HEK293 (cell line): Measurements from ENCODE around the gene FAM110A.

Experiments
- CTCF ChIA-PET: fragments of 350-600 bp; formaldehyde crosslinking; extraction: SDS; loops from one replicate; lab custom pipeline; 2021; ENCODE audit warnings: antibody characterized with exemption; lab: Yijun Ruan, JAX
- POLR2A ChIA-PET: fragments of 300-600 bp; formaldehyde crosslinking; extraction: SDS; loops from one replicate; lab custom pipeline; 2020; ENCODE audit warnings: antibody characterized with exemption, inconsistent platforms; lab: Yijun Ruan, JAX
- H3K27ac ChIP-seq: fragments of 200-500 bp; sonication (Bioruptor generic); 2 replicates; pipeline ENCODE4 v1.5.1; 2014; ENCODE audit warnings: low read depth, low read length, control low read depth, inconsistent platforms; ENCODE audit errors: extremely low read depth
- H3K36me3 ChIP-seq, 2 experiments: fragments of 200-500 bp in 1 of 2; sonication (Bioruptor generic) in 1 of 2; 1 replicate in 1 of 2; 2 replicates in 1 of 2; pipeline ENCODE4 v1.5.1; 2014 to 2017; ENCODE audit warnings: inconsistent platforms in 2 of 2, low read length in 2 of 2; ENCODE audit not compliant: control insufficient read depth in 2 of 2, insufficient read depth in 1 of 2
- H3K4me1 ChIP-seq: fragments of 200-500 bp; sonication (Bioruptor generic); 2 replicates; pipeline ENCODE4 v1.5.1; 2014; ENCODE audit warnings: mild to moderate bottlenecking, low read length, inconsistent platforms; ENCODE audit not compliant: control insufficient read depth, insufficient read depth
- H3K4me3 ChIP-seq: 2 replicates; pipeline ENCODE4 v1.5.1; 2011; ENCODE audit warnings: low read depth, mild to moderate bottlenecking, control low read depth, low read length, moderate library complexity
- H3K9me3 ChIP-seq: fragments of 200-500 bp; sonication (Bioruptor generic); 2 replicates; pipeline ENCODE4 v1.5.1; 2014; ENCODE audit warnings: low read depth, low read length, inconsistent platforms; ENCODE audit not compliant: control insufficient read depth, insufficient read depth
- HOXD13 ChIP-seq: sonication (generic); formaldehyde crosslinking; IDR thresholded peaks from 2 replicates; pipeline ENCODE4 v1.8.0; 2022; ENCODE audit warnings: missing genetic modification reagents, borderline replicate concordance
- IKZF3 ChIP-seq: fragments of 450-650 bp; IDR thresholded peaks from 2 replicates; pipeline ENCODE4 v1.5.0; 2018; ENCODE audit warnings: missing biosample characterization, mild to moderate bottlenecking, missing genetic modification characterization, moderate library complexity
- OVOL3 ChIP-seq: fragments of 450-650 bp; formaldehyde crosslinking; IDR thresholded peaks from 2 replicates; pipeline ENCODE4 v1.5.1; 2016; ENCODE audit warnings: missing biosample characterization, missing genetic modification characterization
- SALL2 ChIP-seq: fragments of 450-650 bp; formaldehyde crosslinking; IDR thresholded peaks from 2 replicates; pipeline ENCODE4 v1.5.0; 2017; ENCODE audit warnings: missing biosample characterization, mild to moderate bottlenecking, missing genetic modification characterization, borderline replicate concordance
- YY2 ChIP-seq: fragments of 450-650 bp; formaldehyde crosslinking; IDR thresholded peaks from 2 replicates; pipeline ENCODE4 v1.5.1; 2016; ENCODE audit warnings: missing biosample characterization, missing genetic modification characterization
- ZBTB7A ChIP-seq: fragments of 450-650 bp; formaldehyde crosslinking; IDR thresholded peaks from 2 replicates; pipeline ENCODE4 v1.5.1; 2016; ENCODE audit warnings: low read depth, missing biosample characterization, missing genetic modification characterization
- ZNF138 ChIP-seq: fragments of 450-650 bp; formaldehyde crosslinking; IDR thresholded peaks from 2 replicates; pipeline ENCODE4 v1.5.1; 2016; ENCODE audit warnings: missing biosample characterization, missing genetic modification characterization, borderline replicate concordance
- ZNF175 ChIP-seq: fragments of 450-650 bp; formaldehyde crosslinking; IDR thresholded peaks from 2 replicates; pipeline ENCODE4 v1.5.1; 2016; ENCODE audit warnings: missing biosample characterization, missing genetic modification characterization
- ZNF2 ChIP-seq: fragments of 450-650 bp; formaldehyde crosslinking; IDR thresholded peaks from 2 replicates; pipeline ENCODE4 v1.5.1; 2016; ENCODE audit warnings: missing biosample characterization, missing genetic modification characterization
- ZNF202 ChIP-seq: fragments of 450-650 bp; formaldehyde crosslinking; IDR thresholded peaks from 2 replicates; pipeline ENCODE4 v1.5.1; 2016; ENCODE audit warnings: missing biosample characterization, missing genetic modification characterization, borderline replicate concordance
- ZNF530 ChIP-seq: fragments of 450-650 bp; formaldehyde crosslinking; IDR thresholded peaks from 2 replicates; pipeline ENCODE4 v1.5.1; 2016; ENCODE audit warnings: low read depth, missing biosample characterization, missing genetic modification characterization
- ZNF654 ChIP-seq: fragments of 450-650 bp; formaldehyde crosslinking; IDR thresholded peaks from 2 replicates; pipeline ENCODE4 v1.5.1; 2016; ENCODE audit warnings: low read depth, missing biosample characterization, missing genetic modification characterization
- ZNF664 ChIP-seq: fragments of 450-650 bp; formaldehyde crosslinking; IDR thresholded peaks from 2 replicates; pipeline ENCODE4 v1.5.1; 2016; ENCODE audit warnings: missing biosample characterization, missing genetic modification characterization
- ZNF677 ChIP-seq: fragments of 450-650 bp; IDR thresholded peaks from 2 replicates; pipeline ENCODE4 v1.5.0; 2018; ENCODE audit warnings: missing biosample characterization, mild to moderate bottlenecking, missing genetic modification characterization, moderate library complexity
- ZNF768 ChIP-seq: fragments of 450-650 bp; formaldehyde crosslinking; IDR thresholded peaks from 2 replicates; pipeline ENCODE4 v1.5.1; 2018; ENCODE audit warnings: missing biosample characterization, mild to moderate bottlenecking, missing genetic modification characterization
- ZSCAN30 ChIP-seq: fragments of 450-650 bp; IDR thresholded peaks from 2 replicates; pipeline ENCODE4 v1.5.1; 2018; ENCODE audit warnings: missing biosample characterization, mild to moderate bottlenecking, missing genetic modification characterization, moderate library complexity
- TF ChIP-seq, protein P1 (sequence below): fragments of 450-650 bp; formaldehyde crosslinking; IDR thresholded peaks from 2 replicates; pipeline ENCODE4 v1.5.1; 2016; ENCODE audit warnings: missing biosample characterization, missing genetic modification characterization
- TF ChIP-seq, protein P2 (sequence below): fragments of 450-650 bp; formaldehyde crosslinking; IDR thresholded peaks from 2 replicates; pipeline ENCODE4 v1.5.1; 2017; ENCODE audit warnings: missing biosample characterization, missing genetic modification characterization
- TF ChIP-seq, protein P3 (sequence below): fragments of 450-650 bp; IDR thresholded peaks from 2 replicates; pipeline ENCODE4 v1.5.1; 2018; ENCODE audit warnings: missing biosample characterization, missing genetic modification characterization
- TF ChIP-seq, protein P4 (sequence below): fragments of 450-650 bp; formaldehyde crosslinking; IDR thresholded peaks from 2 replicates; pipeline ENCODE4 v1.5.1; 2016; ENCODE audit warnings: missing biosample characterization, missing genetic modification characterization, borderline replicate concordance

The FAM110A gene

DNA sequence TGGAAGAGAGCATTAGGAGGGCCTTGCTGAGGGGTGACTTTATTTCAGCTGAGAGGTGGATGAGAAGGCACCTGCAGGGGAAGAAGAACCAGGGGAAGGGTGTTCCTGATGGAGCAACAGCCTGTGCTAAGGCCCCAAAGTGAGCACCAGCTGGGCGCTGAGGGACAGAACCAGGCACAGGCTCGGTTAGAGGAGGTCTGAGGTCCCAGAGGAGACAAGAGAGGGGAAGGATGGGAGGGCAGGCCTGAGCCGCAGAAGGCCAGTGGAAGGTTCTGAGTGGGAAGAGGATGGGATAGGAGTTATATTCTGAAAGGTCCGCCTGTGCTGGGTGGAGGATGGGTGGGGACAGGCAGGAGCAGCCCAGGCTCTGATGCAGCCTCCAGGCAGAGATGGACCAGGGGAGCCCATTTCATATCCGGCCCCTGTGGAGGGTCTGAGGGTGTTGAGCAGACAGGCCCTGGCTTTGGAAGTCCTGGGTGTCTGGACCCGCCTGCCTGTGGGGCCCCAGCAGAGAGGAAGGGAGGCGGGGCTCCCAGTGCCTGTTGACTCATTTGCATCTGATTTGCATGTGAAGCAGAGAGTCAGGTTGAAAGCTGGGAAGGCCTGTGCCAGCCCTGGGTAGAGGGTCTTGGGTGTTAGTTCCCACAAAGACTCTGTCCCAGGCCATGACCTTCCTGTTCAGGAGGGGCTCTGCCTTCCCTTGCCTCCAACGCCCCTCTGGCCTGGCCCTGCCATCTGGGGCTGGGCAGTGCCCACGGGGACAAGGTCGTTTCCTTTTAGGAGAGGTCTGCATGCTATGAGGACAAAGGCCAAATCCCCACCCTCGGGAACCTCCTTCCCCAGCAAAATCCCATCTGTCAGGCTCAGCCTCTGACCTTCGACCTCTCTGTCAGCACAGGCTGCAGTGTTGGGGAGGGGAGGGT lies 10.6 kb upstream of the FAM110A start (continued):
- no peak for TF ChIP-seq YY2 (tag by site-specific recombination)
- no peak for TF ChIP-seq ZSCAN30 (tag by site-specific recombination)
- TF ChIP-seq, protein P1, sequence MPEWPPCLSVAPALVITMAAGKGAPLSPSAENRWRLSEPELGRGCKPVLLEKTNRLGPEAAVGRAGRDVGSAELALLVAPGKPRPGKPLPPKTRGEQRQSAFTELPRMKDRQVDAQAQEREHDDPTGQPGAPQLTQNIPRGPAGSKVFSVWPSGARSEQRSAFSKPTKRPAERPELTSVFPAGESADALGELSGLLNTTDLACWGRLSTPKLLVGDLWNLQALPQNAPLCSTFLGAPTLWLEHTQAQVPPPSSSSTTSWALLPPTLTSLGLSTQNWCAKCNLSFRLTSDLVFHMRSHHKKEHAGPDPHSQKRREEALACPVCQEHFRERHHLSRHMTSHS (tag by site-specific recombination) = no peak
- TF ChIP-seq ZNF530 (tag by site-specific recombination) = no peak
- TF ChIP-seq ZNF664 (tag by site-specific recombination) = no peak
- TF ChIP-seq ZNF2 (tag by site-specific recombination) = no peak
- TF ChIP-seq ZNF677 (tag by site-specific recombination) = no peak

DNA sequence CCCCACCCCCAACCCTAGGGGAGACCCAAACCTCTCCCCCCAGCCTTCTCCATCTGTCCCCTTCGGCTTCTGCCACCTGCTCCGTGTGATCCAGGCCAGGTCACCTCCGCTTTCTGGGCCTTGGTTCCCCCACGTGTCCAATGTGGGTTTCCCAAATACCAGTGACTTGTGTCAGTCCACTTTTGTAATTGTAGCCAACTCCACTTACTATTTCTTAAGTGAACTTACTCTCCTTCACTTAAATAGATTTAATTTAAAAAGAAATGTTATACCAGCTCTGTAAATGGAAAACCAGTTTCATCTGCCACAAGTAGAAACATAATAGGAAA lies 10.0 kb upstream of the FAM110A start:
- POLR2A ChIA-PET = interaction anchor here (1.1 kb wide), 1 partner anchor 10 kb away, joined by 3 read pairs; the partner anchor contains the start of gene FAM110A
- H3K27ac ChIP-seq = no peak overlapping the region
- TF ChIP-seq ZNF202 = no peak
- no peak for TF ChIP-seq OVOL3
- TF ChIP-seq ZNF654 (tag by site-specific recombination) = no peak
- no peak for TF ChIP-seq SALL2 (tag by site-specific recombination)
- TF ChIP-seq, protein P2, sequence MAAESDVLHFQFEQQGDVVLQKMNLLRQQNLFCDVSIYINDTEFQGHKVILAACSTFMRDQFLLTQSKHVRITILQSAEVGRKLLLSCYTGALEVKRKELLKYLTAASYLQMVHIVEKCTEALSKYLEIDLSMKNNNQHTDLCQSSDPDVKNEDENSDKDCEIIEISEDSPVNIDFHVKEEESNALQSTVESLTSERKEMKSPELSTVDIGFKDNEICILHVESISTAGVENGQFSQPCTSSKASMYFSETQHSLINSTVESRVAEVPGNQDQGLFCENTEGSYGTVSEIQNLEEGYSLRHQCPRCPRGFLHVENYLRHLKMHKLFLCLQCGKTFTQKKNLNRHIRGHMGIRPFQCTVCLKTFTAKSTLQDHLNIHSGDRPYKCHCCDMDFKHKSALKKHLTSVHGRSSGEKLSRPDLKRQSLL = no peak
- TF ChIP-seq, protein P3, sequence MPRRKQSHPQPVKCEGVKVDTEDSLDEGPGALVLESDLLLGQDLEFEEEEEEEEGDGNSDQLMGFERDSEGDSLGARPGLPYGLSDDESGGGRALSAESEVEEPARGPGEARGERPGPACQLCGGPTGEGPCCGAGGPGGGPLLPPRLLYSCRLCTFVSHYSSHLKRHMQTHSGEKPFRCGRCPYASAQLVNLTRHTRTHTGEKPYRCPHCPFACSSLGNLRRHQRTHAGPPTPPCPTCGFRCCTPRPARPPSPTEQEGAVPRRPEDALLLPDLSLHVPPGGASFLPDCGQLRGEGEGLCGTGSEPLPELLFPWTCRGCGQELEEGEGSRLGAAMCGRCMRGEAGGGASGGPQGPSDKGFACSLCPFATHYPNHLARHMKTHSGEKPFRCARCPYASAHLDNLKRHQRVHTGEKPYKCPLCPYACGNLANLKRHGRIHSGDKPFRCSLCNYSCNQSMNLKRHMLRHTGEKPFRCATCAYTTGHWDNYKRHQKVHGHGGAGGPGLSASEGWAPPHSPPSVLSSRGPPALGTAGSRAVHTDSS (tag by site-specific recombination) = no peak
- no peak for TF ChIP-seq IKZF3
- no peak for TF ChIP-seq ZNF138 (tag by site-specific recombination)
- H3K9me3 ChIP-seq = no peaks in the 10 kb centered on the region
- CTCF ChIA-PET = interaction anchor here (0.7 kb wide), 1 partner anchor 133 kb away, joined by 4 read pairs; no protein-coding TSS in a partner anchor
- no peaks in the 10 kb centered on the region for H3K36me3 ChIP-seq
- H3K4me3 ChIP-seq = no peak overlapping the region
- no peaks in the 10 kb centered on the region for H3K4me1 ChIP-seq

DNA sequence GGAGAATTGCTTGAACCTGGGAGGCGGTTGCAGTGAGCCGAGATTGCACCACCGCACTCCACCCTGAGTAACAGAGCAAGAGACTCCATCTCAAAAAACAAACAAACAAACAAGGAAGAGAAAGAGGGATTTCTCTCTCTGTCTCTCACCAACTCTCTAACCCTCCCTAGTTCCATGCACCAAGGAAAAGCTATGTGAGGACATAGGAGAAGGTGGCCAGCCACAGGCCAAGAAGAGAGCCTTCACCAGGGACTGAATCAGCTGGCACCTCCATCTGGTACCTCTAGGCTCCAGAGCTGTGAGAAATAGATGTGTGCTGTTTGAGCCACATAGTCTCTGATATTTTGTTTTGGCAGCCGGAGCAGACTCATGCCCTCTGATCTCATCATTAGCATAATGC lies 9.0 kb upstream of the FAM110A start:
- TF ChIP-seq HOXD13 (CRISPR knock-in tag) = no peak
- no peak for TF ChIP-seq ZNF768 (tag by site-specific recombination)
- TF ChIP-seq, protein P4, sequence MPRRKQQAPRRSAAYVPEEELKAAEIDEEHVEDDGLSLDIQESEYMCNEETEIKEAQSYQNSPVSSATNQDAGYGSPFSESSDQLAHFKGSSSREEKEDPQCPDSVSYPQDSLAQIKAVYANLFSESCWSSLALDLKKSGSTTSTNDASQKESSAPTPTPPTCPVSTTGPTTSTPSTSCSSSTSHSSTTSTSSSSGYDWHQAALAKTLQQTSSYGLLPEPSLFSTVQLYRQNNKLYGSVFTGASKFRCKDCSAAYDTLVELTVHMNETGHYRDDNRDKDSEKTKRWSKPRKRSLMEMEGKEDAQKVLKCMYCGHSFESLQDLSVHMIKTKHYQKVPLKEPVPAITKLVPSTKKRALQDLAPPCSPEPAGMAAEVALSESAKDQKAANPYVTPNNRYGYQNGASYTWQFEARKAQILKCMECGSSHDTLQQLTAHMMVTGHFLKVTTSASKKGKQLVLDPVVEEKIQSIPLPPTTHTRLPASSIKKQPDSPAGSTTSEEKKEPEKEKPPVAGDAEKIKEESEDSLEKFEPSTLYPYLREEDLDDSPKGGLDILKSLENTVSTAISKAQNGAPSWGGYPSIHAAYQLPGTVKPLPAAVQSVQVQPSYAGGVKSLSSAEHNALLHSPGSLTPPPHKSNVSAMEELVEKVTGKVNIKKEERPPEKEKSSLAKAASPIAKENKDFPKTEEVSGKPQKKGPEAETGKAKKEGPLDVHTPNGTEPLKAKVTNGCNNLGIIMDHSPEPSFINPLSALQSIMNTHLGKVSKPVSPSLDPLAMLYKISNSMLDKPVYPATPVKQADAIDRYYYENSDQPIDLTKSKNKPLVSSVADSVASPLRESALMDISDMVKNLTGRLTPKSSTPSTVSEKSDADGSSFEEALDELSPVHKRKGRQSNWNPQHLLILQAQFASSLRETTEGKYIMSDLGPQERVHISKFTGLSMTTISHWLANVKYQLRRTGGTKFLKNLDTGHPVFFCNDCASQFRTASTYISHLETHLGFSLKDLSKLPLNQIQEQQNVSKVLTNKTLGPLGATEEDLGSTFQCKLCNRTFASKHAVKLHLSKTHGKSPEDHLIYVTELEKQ = no peak
- no peak for TF ChIP-seq ZNF175
- no peak for TF ChIP-seq ZNF654 (tag by site-specific recombination)
- no peak for TF ChIP-seq ZBTB7A
- ChIA-PET CTCF (interaction anchor here (0.7 to 1.7 kb wide), 3 partner anchors 9 to 132 kb away, joined by 4 to 8 read pairs (median 5); partner anchors contain the start of gene SLC52A3), POLR2A (interaction anchor here (1.2 kb wide), 1 partner anchor 9 kb away, joined by 3 read pairs; the partner anchor contains the start of gene FAM110A)
- no peaks in the 10 kb centered on the region for H3K4me1 ChIP-seq
- no peak overlapping the region for H3K27ac ChIP-seq
- no peak overlapping the region for H3K4me3 ChIP-seq
- H3K36me3 ChIP-seq = no peaks in the 10 kb centered on the region
- H3K9me3 ChIP-seq = no peaks in the 10 kb centered on the region
